ENCODE results near the gene BTBD16.

- TF ChIP-seq, protein P1, sequence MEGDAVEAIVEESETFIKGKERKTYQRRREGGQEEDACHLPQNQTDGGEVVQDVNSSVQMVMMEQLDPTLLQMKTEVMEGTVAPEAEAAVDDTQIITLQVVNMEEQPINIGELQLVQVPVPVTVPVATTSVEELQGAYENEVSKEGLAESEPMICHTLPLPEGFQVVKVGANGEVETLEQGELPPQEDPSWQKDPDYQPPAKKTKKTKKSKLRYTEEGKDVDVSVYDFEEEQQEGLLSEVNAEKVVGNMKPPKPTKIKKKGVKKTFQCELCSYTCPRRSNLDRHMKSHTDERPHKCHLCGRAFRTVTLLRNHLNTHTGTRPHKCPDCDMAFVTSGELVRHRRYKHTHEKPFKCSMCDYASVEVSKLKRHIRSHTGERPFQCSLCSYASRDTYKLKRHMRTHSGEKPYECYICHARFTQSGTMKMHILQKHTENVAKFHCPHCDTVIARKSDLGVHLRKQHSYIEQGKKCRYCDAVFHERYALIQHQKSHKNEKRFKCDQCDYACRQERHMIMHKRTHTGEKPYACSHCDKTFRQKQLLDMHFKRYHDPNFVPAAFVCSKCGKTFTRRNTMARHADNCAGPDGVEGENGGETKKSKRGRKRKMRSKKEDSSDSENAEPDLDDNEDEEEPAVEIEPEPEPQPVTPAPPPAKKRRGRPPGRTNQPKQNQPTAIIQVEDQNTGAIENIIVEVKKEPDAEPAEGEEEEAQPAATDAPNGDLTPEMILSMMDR (IDR thresholded peaks at IDR 0.05; ENCODE audit: low read depth, low read length): no peak
- no peak for TF ChIP-seq EZH2phosphoT487 (IDR thresholded peaks at IDR 0.05; ENCODE audit: low read depth)
These were observed 73.7 kb downstream of the BTBD16 start for GRCh38 chr10:122344741-122345258.

All from OCI-LY3 (cell line).